HepG2 (cell line): ENCODE measurements around the gene CNOT1. TPM values are rescaled to one million over a fixed set of nuclear protein-coding genes. Genes with fewer than 3 reads are reported as not detected.

Experiments
- EED ChIP-seq: sonication (generic); formaldehyde crosslinking; IDR thresholded peaks from 2 replicates; pipeline ENCODE4 v1.5.0; 2020; ENCODE audit warnings: mild to moderate bottlenecking, missing genetic modification reagents
- ELK4 ChIP-seq: sonication (generic); formaldehyde crosslinking; IDR thresholded peaks from 2 replicates; pipeline ENCODE4 v1.9.0; 2021; ENCODE audit warnings: missing genetic modification reagents, borderline replicate concordance
- FOXC1 ChIP-seq: sonication (generic); formaldehyde crosslinking; IDR thresholded peaks from 2 replicates; pipeline ENCODE4 v1.8.0; 2022; ENCODE audit warnings: mild to moderate bottlenecking, missing genetic modification reagents, borderline replicate concordance
- FOXO1 ChIP-seq: sonication (generic); formaldehyde crosslinking; IDR thresholded peaks from 2 replicates; pipeline ENCODE4 v1.4.0; 2020; ENCODE audit warnings: missing genetic modification reagents
- KDM2A ChIP-seq: sonication (generic); formaldehyde crosslinking; IDR thresholded peaks from 2 replicates; pipeline ENCODE4 v1.4.0; 2020; ENCODE audit warnings: low read depth, missing genetic modification reagents, borderline replicate concordance
- MBNL3 ChIP-seq: fragments of 250-450 bp; sonication (Bioruptor Pico); conservative IDR thresholded peaks from 2 replicates; pipeline ENCODE4 v1.8.0; 2022; ENCODE audit warnings: mild to moderate bottlenecking, inconsistent platforms
- NFE2 ChIP-seq: sonication (generic); formaldehyde crosslinking; IDR thresholded peaks from 2 replicates; pipeline ENCODE4 v1.4.0; 2020; ENCODE audit warnings: missing genetic modification reagents
- NR2F6 ChIP-seq, 2 experiments: IDR thresholded peaks; 2 replicates each; pipeline ENCODE4 v1.6.1; 2016; ENCODE audit warnings: antibody characterized with exemption in 1 of 2, mild to moderate bottlenecking in 1 of 2
- PTBP1 ChIP-seq: fragments of 200-400 bp; formaldehyde crosslinking; IDR thresholded peaks from 2 replicates; pipeline ENCODE4 v1.6.1; 2018; ENCODE audit warnings: low read length, low read depth; ENCODE audit not compliant: poor library complexity, severe bottlenecking
- SALL1 ChIP-seq: sonication (generic); formaldehyde crosslinking; IDR thresholded peaks from 2 replicates; pipeline ENCODE4 v1.8.0; 2022; ENCODE audit warnings: mild to moderate bottlenecking, missing genetic modification reagents
- SMAD9 ChIP-seq: sonication (generic); formaldehyde crosslinking; IDR thresholded peaks from 2 replicates; pipeline ENCODE4 v1.5.1; 2020; ENCODE audit warnings: mild to moderate bottlenecking, missing genetic modification reagents
- TIGD3 ChIP-seq: sonication (generic); formaldehyde crosslinking; IDR thresholded peaks from 2 replicates; pipeline ENCODE4 v1.5.1; 2020; ENCODE audit warnings: mild to moderate bottlenecking, missing genetic modification reagents, borderline replicate concordance
- ZBTB21 ChIP-seq: sonication (generic); formaldehyde crosslinking; IDR thresholded peaks from 2 replicates; pipeline ENCODE4 v1.4.0; 2020; ENCODE audit warnings: missing genetic modification reagents
- ZNF101 ChIP-seq: sonication (generic); formaldehyde crosslinking; IDR thresholded peaks from 2 replicates; pipeline ENCODE4 v1.4.0; 2020; ENCODE audit warnings: mild to moderate bottlenecking, low read depth, missing genetic modification reagents, borderline replicate concordance
- ZNF34 ChIP-seq: sonication (generic); formaldehyde crosslinking; IDR thresholded peaks from 2 replicates; pipeline ENCODE4 v1.4.0; 2020; ENCODE audit warnings: mild to moderate bottlenecking, missing genetic modification reagents, borderline replicate concordance
- ZNF543 ChIP-seq: sonication (generic); formaldehyde crosslinking; IDR thresholded peaks from 2 replicates; pipeline ENCODE4 v1.4.0; 2020; ENCODE audit warnings: mild to moderate bottlenecking, missing genetic modification reagents
- ZNF629 ChIP-seq: sonication (generic); formaldehyde crosslinking; conservative IDR thresholded peaks from 2 replicates; pipeline ENCODE4 v1.5.0; 2020; ENCODE audit warnings: missing genetic modification reagents
- ZNF644 ChIP-seq: IDR thresholded peaks from 2 replicates; pipeline ENCODE4 v1.6.1; 2016; ENCODE audit warnings: low read depth
- ZNF83 ChIP-seq: sonication (generic); formaldehyde crosslinking; IDR thresholded peaks from 2 replicates; pipeline ENCODE4 v1.4.0; 2020; ENCODE audit warnings: missing genetic modification reagents, mild to moderate bottlenecking, borderline replicate concordance
- ZSCAN25 ChIP-seq: sonication (generic); formaldehyde crosslinking; IDR thresholded peaks from 2 replicates; pipeline ENCODE4 v1.8.0; 2022; ENCODE audit warnings: mild to moderate bottlenecking, missing genetic modification reagents
- polyA plus RNA-seq, 8 experiments: library from polyadenylated mRNA; depleted of rRNA in 3 of 8; stranded (reverse) in 7 of 8; unstranded in 1 of 8; fragments of >200 nt; fragmentation: Illumina TruSeq in 4 of 8; extraction: Trizol in 4 of 8; gene quantifications; 2 replicates each; pipeline versions ENCODE4 v1.2.1 to v1.2.3, GENCODE V29; 2011 to 2016; ENCODE audit warnings: low read depth in 4 of 8, missing spikeins in 1 of 8, mixed read lengths in 1 of 8; ENCODE audit not compliant: insufficient read depth in 1 of 8
- total RNA-seq, 5 experiments: library from RNA; depleted of rRNA; stranded (reverse); fragments of >200 nt; fragmentation: Illumina TruSeq; extraction: Trizol; gene quantifications; 2 replicates each; pipeline ENCODE4 v1.2.3, GENCODE V29; 2016; ENCODE audit warnings: low read depth in 1 of 5
- TF ChIP-seq, protein P1 (sequence below): sonication (generic); formaldehyde crosslinking; IDR thresholded peaks from 2 replicates; pipeline ENCODE4 v1.4.0; 2020; ENCODE audit warnings: missing genetic modification reagents
- TF ChIP-seq, protein P2 (sequence below): sonication (generic); formaldehyde crosslinking; IDR thresholded peaks from 2 replicates; pipeline ENCODE4 v1.4.0; 2020; ENCODE audit warnings: missing genetic modification reagents, low read depth, mild to moderate bottlenecking, borderline replicate concordance

Gene CNOT1
- total and polyA plus RNA-seq, 2 of the 13 experiments (the other 11 are each of a cell fraction or from before 2014, with no cell fraction given): 188 to 232 TPM

DNA sequence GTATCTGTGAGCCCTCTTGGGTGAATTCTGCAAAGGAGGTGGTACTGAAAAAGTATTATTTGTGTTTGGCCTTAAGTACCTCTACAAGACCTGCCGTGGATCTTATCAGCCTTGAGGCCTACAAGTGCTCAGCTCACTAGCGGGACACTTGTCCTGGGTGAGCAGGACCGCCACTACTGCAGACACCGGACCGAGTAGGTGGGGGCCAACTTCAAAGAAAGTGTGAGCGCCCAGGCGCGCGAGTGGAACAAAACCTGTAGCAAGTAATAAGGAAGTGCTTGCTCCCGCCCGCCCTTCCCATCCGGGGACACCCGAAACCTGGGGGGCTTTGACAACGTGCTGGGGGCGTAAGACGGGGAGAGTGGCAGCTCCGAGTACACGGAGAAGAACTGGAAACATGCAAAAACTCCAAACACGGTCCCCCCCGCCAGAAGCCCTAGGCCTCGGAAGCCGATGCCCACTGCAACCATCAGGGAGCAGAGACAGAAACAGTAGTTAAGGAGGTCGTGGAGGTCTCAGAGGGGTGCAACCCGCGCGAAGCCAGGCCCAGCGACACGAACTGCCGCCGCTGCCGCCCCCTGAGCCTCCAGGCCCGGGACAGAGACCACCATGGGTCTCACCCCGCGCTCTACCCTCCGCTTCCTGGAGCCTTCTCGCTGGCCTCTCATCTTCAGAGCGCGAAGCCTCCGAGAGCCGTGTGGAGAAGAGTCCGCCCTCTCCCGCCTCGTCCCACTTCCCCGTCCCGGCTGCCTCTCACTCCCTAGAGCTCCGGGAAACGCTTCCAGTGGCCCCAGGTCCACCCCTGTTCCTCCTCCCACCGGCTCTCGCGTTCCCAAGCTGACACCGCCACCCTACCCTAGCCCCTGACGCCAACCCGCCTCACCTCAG, 537 bp downstream of the CNOT1 start (continued):
- peak; percentile 57; the same call in 1 of the 2 replicates for TF ChIP-seq FOXC1
- no peak for TF ChIP-seq NFE2
- TF ChIP-seq, protein P1, sequence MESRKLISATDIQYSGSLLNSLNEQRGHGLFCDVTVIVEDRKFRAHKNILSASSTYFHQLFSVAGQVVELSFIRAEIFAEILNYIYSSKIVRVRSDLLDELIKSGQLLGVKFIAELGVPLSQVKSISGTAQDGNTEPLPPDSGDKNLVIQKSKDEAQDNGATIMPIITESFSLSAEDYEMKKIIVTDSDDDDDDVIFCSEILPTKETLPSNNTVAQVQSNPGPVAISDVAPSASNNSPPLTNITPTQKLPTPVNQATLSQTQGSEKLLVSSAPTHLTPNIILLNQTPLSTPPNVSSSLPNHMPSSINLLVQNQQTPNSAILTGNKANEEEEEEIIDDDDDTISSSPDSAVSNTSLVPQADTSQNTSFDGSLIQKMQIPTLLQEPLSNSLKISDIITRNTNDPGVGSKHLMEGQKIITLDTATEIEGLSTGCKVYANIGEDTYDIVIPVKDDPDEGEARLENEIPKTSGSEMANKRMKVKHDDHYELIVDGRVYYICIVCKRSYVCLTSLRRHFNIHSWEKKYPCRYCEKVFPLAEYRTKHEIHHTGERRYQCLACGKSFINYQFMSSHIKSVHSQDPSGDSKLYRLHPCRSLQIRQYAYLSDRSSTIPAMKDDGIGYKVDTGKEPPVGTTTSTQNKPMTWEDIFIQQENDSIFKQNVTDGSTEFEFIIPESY: no peak
- TF ChIP-seq ELK4 (CRISPR knock-in tag): 0 out of 2 replicates have a peak, but pooled peaks have one; percentile 46
- TF ChIP-seq FOXO1: peak; percentile 29; the same call in 1 of the 2 replicates
- 0 out of 2 replicates have a peak, but pooled peaks have one; percentile 6 for TF ChIP-seq TIGD3
- no peak for TF ChIP-seq SALL1 (CRISPR knock-in tag)
- peak; percentile 82; the same call in 1 of the 2 replicates for TF ChIP-seq ZNF83 (CRISPR knock-in tag)
- TF ChIP-seq EED (CRISPR knock-in tag): 0 out of 2 replicates have a peak, but pooled peaks have one; percentile 49
- 0 out of 2 replicates have a peak, but pooled peaks have one; percentile 44 for TF ChIP-seq ZBTB21 (CRISPR knock-in tag)
- TF ChIP-seq ZNF543 (CRISPR knock-in tag): peak; percentile 2; the same call in 1 of the 2 replicates
- TF ChIP-seq SMAD9 (CRISPR knock-in tag): 0 out of 2 replicates have a peak, but pooled peaks have one; percentile 66
- TF ChIP-seq KDM2A (CRISPR knock-in tag): peak; percentile 8
- 0 out of 2 replicates have a peak, but pooled peaks have one; percentile 22 for TF ChIP-seq ZNF629 (CRISPR knock-in tag)
- 0 out of 2 replicates have a peak, but pooled peaks have one; percentile 1 for TF ChIP-seq ZSCAN25
- TF ChIP-seq ZNF34 (CRISPR knock-in tag): no peak
- 0 out of 2 replicates have a peak, but pooled peaks have one; percentile 20 for TF ChIP-seq NR2F6 (IDR thresholded peaks at IDR 0.05)
- no peak for TF ChIP-seq NR2F6 (CRISPR knock-in tag; IDR thresholded peaks at IDR 0.05)
- TF ChIP-seq ZNF101 (CRISPR knock-in tag): 0 out of 2 replicates have a peak, but pooled peaks have one; percentile 60
- TF ChIP-seq MBNL3 (CRISPR knock-in tag): no peak
- TF ChIP-seq ZNF644 (CRISPR knock-in tag): no peak
- peak; percentile 15 for TF ChIP-seq PTBP1
- TF ChIP-seq, protein P2, sequence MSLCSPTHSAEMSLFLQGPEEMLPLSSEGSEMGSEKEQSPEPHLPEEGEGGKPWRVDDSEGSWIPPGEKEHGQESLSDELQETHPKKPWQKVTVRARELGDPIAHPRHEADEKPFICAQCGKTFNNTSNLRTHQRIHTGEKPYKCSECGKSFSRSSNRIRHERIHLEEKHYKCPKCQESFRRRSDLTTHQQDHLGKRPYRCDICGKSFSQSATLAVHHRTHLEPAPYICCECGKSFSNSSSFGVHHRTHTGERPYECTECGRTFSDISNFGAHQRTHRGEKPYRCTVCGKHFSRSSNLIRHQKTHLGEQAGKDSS (CRISPR knock-in tag): peak; percentile 83; the same call in 1 of the 2 replicates
